Measurements from ENCODE around the gene TNFAIP3. TPM values are rescaled to one million over a fixed set of nuclear protein-coding genes. Genes with fewer than 3 reads are reported as not detected.

Gene TNFAIP3
- total RNA-seq, 1 donor from 2014 or later = 16.8 TPM

DNA sequence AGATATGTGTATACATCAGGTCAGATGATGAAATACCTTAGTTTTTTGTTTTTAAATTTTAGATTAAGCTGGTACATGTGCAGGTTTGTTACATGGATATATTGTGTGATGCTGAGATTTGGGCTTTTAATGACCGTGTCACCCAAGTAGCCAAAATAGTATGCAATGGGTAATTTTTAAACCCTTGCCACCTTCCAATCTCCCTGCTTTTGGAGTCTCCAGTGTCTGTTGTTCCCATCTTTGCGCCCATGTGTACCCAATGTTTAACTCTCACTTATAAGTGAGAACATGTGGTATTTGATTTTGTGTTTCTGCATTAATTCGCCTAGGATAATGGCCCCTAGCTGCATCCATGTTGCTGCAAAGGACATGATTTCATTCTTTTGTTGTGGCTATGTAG lies 45.8 kb downstream of the TNFAIP3 start:
- TF ChIP-seq EZH2 (IDR thresholded peaks at IDR 0.05; ENCODE audit: insufficient read depth, low read length) = no peak
- TF ChIP-seq, protein P1, sequence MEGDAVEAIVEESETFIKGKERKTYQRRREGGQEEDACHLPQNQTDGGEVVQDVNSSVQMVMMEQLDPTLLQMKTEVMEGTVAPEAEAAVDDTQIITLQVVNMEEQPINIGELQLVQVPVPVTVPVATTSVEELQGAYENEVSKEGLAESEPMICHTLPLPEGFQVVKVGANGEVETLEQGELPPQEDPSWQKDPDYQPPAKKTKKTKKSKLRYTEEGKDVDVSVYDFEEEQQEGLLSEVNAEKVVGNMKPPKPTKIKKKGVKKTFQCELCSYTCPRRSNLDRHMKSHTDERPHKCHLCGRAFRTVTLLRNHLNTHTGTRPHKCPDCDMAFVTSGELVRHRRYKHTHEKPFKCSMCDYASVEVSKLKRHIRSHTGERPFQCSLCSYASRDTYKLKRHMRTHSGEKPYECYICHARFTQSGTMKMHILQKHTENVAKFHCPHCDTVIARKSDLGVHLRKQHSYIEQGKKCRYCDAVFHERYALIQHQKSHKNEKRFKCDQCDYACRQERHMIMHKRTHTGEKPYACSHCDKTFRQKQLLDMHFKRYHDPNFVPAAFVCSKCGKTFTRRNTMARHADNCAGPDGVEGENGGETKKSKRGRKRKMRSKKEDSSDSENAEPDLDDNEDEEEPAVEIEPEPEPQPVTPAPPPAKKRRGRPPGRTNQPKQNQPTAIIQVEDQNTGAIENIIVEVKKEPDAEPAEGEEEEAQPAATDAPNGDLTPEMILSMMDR (IDR thresholded peaks at IDR 0.05; ENCODE audit: insufficient read depth, low read depth, low read length) = no peak
- Histone ChIP-seq H4K20me1 (ENCODE audit: insufficient read depth, low read length) (no peaks in the 10 kb centered on the region), H3K4me3 (ENCODE audit: insufficient read depth, low read depth, low read length) (no peak overlapping the region), H3K9ac (ENCODE audit: low read length) (no peak overlapping the region), H3K4me1 (ENCODE audit: insufficient read depth, low read length) (no peaks in the 10 kb centered on the region), H3K79me2 (ENCODE audit: insufficient read depth, low read length) (no peaks in the 10 kb centered on the region), H3K9me3 (ENCODE audit: insufficient read depth, low read depth, low read length) (no peaks in the 10 kb centered on the region), H3K4me2 (ENCODE audit: low read length) (no peak overlapping the region), H3K27me3 (ENCODE audit: insufficient read depth, low read length) (no peaks in the 10 kb centered on the region), H3K27ac (ENCODE audit: low read depth, low read length) (no peak overlapping the region), H3K36me3 (ENCODE audit: insufficient read depth, low read length) (no peaks in the 10 kb centered on the region), H2AFZ (ENCODE audit: low read depth, low read length) (no peak overlapping the region)
- H3K27ac Mint-ChIP-seq (ENCODE audit: unreplicated experiment) = no peak overlapping the region
- no peaks in the 10 kb centered on the region for H3K36me3 Mint-ChIP-seq (ENCODE audit: low read depth, unreplicated experiment)
- DNase-seq (ENCODE audit: low read depth) = no peak
- H3K9me3 Mint-ChIP-seq (ENCODE audit: unreplicated experiment) = peaks cover 9% of the 10 kb centered on the region
- H3K4me1 Mint-ChIP-seq (ENCODE audit: low read depth, unreplicated experiment) = peaks cover 6% of the 10 kb centered on the region
- H3K27me3 Mint-ChIP-seq (ENCODE audit: low read depth, unreplicated experiment) = no peaks in the 10 kb centered on the region
- no peak overlapping the region for H3K4me3 Mint-ChIP-seq (ENCODE audit: unreplicated experiment)
- no peak for FAIRE-seq

DNA sequence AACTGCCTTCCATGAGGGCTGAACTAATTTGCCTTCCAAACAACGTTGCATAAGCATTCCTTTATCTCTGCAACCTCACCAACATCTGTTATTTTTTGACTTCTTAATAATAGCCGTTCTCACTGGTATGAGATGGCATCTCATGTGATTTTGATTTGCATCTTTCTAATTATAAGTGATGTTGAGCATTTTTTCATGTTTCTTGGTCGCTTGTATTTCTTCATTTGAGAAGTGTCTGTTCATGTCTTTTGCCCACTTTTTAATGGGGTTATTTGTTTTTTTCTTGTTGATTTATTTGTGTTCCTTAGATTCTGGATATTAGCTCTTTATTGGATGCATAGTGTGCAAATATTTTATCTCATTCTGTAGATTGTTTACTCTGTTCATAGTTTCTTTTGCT lies 46.4 kb downstream of the TNFAIP3 start:
- no peaks in the 10 kb centered on the region for H3K36me3 Mint-ChIP-seq (ENCODE audit: low read depth, unreplicated experiment)
- Histone ChIP-seq H3K4me3 (ENCODE audit: insufficient read depth, low read depth, low read length) (no peak overlapping the region), H3K9me3 (ENCODE audit: insufficient read depth, low read depth, low read length) (no peaks in the 10 kb centered on the region), H3K79me2 (ENCODE audit: insufficient read depth, low read length) (no peaks in the 10 kb centered on the region), H3K27me3 (ENCODE audit: insufficient read depth, low read length) (no peaks in the 10 kb centered on the region), H3K36me3 (ENCODE audit: insufficient read depth, low read length) (no peaks in the 10 kb centered on the region), H3K4me2 (ENCODE audit: low read length) (no peak overlapping the region), H4K20me1 (ENCODE audit: insufficient read depth, low read length) (no peaks in the 10 kb centered on the region), H2AFZ (ENCODE audit: low read depth, low read length) (no peak overlapping the region), H3K9ac (ENCODE audit: low read length) (no peak overlapping the region), H3K27ac (ENCODE audit: low read depth, low read length) (no peak overlapping the region), H3K4me1 (ENCODE audit: insufficient read depth, low read length) (no peaks in the 10 kb centered on the region)
- FAIRE-seq (no peak), DNase-seq (ENCODE audit: low read depth) (no peak)
- no peak for TF ChIP-seq EZH2 (IDR thresholded peaks at IDR 0.05; ENCODE audit: insufficient read depth, low read length)
- TF ChIP-seq, protein P1 (IDR thresholded peaks at IDR 0.05; ENCODE audit: insufficient read depth, low read depth, low read length) = no peak
- no peaks in the 10 kb centered on the region for H3K27me3 Mint-ChIP-seq (ENCODE audit: low read depth, unreplicated experiment)
- no peak overlapping the region for H3K4me3 Mint-ChIP-seq (ENCODE audit: unreplicated experiment)
- peaks cover 6% of the 10 kb centered on the region for H3K4me1 Mint-ChIP-seq (ENCODE audit: low read depth, unreplicated experiment)
- peaks cover 9% of the 10 kb centered on the region for H3K9me3 Mint-ChIP-seq (ENCODE audit: unreplicated experiment)
- H3K27ac Mint-ChIP-seq (ENCODE audit: unreplicated experiment) = no peak overlapping the region

DNA sequence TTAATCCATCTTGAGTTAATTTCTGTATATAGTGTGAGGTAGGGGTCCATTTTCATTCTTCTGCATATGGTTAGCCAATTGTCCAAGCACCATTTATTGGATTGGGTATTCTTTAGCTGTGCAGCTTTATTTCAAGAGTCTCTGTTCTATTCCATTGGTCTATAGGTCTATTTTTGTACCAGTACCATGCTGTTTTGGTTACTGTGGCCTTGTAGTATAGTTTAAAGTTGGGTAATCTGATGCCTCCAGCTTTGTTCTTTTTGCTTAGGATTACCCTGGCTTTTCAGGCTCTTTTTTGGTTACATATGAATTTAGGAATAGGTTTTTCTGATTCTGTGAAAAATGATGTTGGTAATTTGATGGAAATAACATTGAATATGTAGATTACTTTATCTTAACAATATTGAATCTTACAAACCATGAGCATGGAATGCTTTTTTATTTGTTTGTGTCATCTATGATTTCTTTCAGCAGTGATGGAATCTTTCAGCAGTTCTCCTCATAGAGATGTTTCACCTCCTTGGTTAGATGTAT lies 47.0 kb downstream of the TNFAIP3 start:
- peaks cover 6% of the 10 kb centered on the region for H3K4me1 Mint-ChIP-seq (ENCODE audit: low read depth, unreplicated experiment)
- Histone ChIP-seq H3K9me3 (ENCODE audit: insufficient read depth, low read depth, low read length) (no peaks in the 10 kb centered on the region), H4K20me1 (ENCODE audit: insufficient read depth, low read length) (no peaks in the 10 kb centered on the region), H3K4me1 (ENCODE audit: insufficient read depth, low read length) (no peaks in the 10 kb centered on the region), H3K36me3 (ENCODE audit: insufficient read depth, low read length) (no peaks in the 10 kb centered on the region), H3K4me2 (ENCODE audit: low read length) (no peak overlapping the region), H2AFZ (ENCODE audit: low read depth, low read length) (no peak overlapping the region), H3K79me2 (ENCODE audit: insufficient read depth, low read length) (no peaks in the 10 kb centered on the region), H3K27ac (ENCODE audit: low read depth, low read length) (no peak overlapping the region), H3K9ac (ENCODE audit: low read length) (no peak overlapping the region), H3K27me3 (ENCODE audit: insufficient read depth, low read length) (no peaks in the 10 kb centered on the region), H3K4me3 (ENCODE audit: insufficient read depth, low read depth, low read length) (no peak overlapping the region)
- FAIRE-seq = no peak
- H3K27me3 Mint-ChIP-seq (ENCODE audit: low read depth, unreplicated experiment) = no peaks in the 10 kb centered on the region
- TF ChIP-seq EZH2 (IDR thresholded peaks at IDR 0.05; ENCODE audit: insufficient read depth, low read length) = no peak
- TF ChIP-seq, protein P1 (IDR thresholded peaks at IDR 0.05; ENCODE audit: insufficient read depth, low read depth, low read length) = no peak
- no peak for DNase-seq (ENCODE audit: low read depth)
- no peak overlapping the region for H3K27ac Mint-ChIP-seq (ENCODE audit: unreplicated experiment)
- H3K4me3 Mint-ChIP-seq (ENCODE audit: unreplicated experiment) = no peak overlapping the region
- no peaks in the 10 kb centered on the region for H3K36me3 Mint-ChIP-seq (ENCODE audit: low read depth, unreplicated experiment)
- peaks cover 9% of the 10 kb centered on the region for H3K9me3 Mint-ChIP-seq (ENCODE audit: unreplicated experiment)

Measured in astrocyte (in vitro differentiated cells and primary cell).